Mesendoderm (in vitro differentiated cells): ENCODE data around the gene FBXL14.

Source experiments
- DNase-seq: peaks from one replicate; pipeline ENCODE4 v3.0.0; 2013
- H2AK5ac ChIP-seq: 2 replicates; pipeline ENCODE4 v1.6.1; 2013; ENCODE audit warnings: low read length, inconsistent platforms
- H2BK120ac ChIP-seq: 2 replicates; pipeline ENCODE4 v1.6.1; 2013; ENCODE audit warnings: low read depth, mild to moderate bottlenecking, low read length, moderate library complexity, mixed read lengths
- H2BK15ac ChIP-seq: replicated peaks from 2 replicates; pipeline ENCODE4 v1.6.1; 2013; ENCODE audit warnings: low read depth, mild to moderate bottlenecking, moderate library complexity
- H2BK5ac ChIP-seq: 2 replicates; pipeline ENCODE4 v1.6.1; 2013; ENCODE audit warnings: low read length, inconsistent platforms
- H3K18ac ChIP-seq: 2 replicates; pipeline ENCODE4 v1.6.1; 2013; ENCODE audit warnings: mild to moderate bottlenecking, low read length, mixed read lengths
- H3K23ac ChIP-seq: one replicate; pipeline ENCODE4 v1.6.1; 2013; ENCODE audit warnings: low read length
- H3K27ac ChIP-seq: 2 replicates; pipeline ENCODE4 v1.5.1; 2013; ENCODE audit warnings: low read depth, mild to moderate bottlenecking, inconsistent platforms, low read length, moderate library complexity
- H3K27me3 ChIP-seq: 2 replicates; pipeline ENCODE4 v1.6.1; 2013; ENCODE audit warnings: low read length, control low read depth, mild to moderate bottlenecking, inconsistent platforms; ENCODE audit not compliant: insufficient read depth, poor library complexity
- H3K36me3 ChIP-seq: 2 replicates; pipeline ENCODE4 v1.6.1; 2013; ENCODE audit warnings: low read length, inconsistent platforms; ENCODE audit not compliant: control insufficient read depth, insufficient read depth
- H3K4ac ChIP-seq: one replicate; pipeline ENCODE4 v1.6.1; 2013; ENCODE audit warnings: low read depth, mild to moderate bottlenecking, low read length, moderate library complexity
- H3K4me1 ChIP-seq: 2 replicates; pipeline ENCODE4 v1.6.1; 2013; ENCODE audit warnings: low read depth, low read length, inconsistent platforms; ENCODE audit not compliant: control insufficient read depth
- H3K4me2 ChIP-seq: 2 replicates; pipeline ENCODE4 v1.6.1; 2013; ENCODE audit warnings: low read length
- H3K4me3 ChIP-seq: 2 replicates; pipeline ENCODE4 v1.5.1; 2013; ENCODE audit warnings: mild to moderate bottlenecking, low read length
- H3K56ac ChIP-seq: one replicate; pipeline ENCODE4 v1.6.1; 2013; ENCODE audit warnings: low read length
- H3K79me1 ChIP-seq: 2 replicates; pipeline ENCODE4 v1.6.1; 2013; ENCODE audit warnings: low read length, inconsistent platforms
- H3K79me2 ChIP-seq: 2 replicates; pipeline ENCODE4 v1.6.1; 2013; ENCODE audit warnings: mild to moderate bottlenecking, low read length; ENCODE audit not compliant: control insufficient read depth, insufficient read depth
- H3K9ac ChIP-seq: 2 replicates; pipeline ENCODE4 v1.6.1; 2013; ENCODE audit warnings: low read length, inconsistent platforms
- H4K5ac ChIP-seq: one replicate; pipeline ENCODE4 v1.6.1; 2013; ENCODE audit warnings: low read length
- H4K8ac ChIP-seq: one replicate; pipeline ENCODE4 v1.6.1; 2013; ENCODE audit warnings: low read depth, mild to moderate bottlenecking, control low read depth, low read length, moderate library complexity
- WGBS: extraction: QIAGEN DNeasy Blood & Tissue Kit; methylation state at CpG from one replicate; pipeline ENCODE4 v1.1.7; 2013; ENCODE audit warnings: low lambda C conversion rate, missing lambda C conversion rate; ENCODE audit not compliant: insufficient coverage; ENCODE audit errors: extremely low coverage; 5-methylcytosine and 5-hydroxymethylcytosine counted together

The FBXL14 gene

DNA sequence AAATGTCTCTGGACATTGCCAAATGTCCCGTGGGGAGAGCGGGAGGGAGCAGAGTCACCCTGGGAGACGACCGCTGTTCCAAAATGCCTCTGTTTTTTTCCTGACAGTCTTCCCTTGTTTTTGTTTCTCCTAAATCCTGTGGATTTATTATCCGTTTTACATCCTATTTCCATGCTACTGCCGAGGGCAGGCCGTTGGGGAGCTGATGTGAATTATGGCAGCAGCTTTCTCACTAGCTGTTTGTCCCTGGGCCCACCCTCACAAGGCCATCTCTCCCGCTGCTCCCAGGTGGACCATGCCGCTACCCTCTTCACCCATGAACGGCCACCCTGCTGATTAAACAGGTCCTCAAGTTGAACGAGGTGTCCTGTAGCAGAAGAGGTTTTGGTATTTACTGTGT is 55.2 kb downstream of the FBXL14 start:
- no peaks in the 10 kb centered on the region for H3K4me1 ChIP-seq
- no peaks in the 10 kb centered on the region for H3K79me2 ChIP-seq
- H3K79me1 ChIP-seq: no peaks in the 10 kb centered on the region
- H3K27me3 ChIP-seq: no peaks in the 10 kb centered on the region
- no peak overlapping the region for H4K8ac ChIP-seq
- H3K56ac ChIP-seq: no peak overlapping the region
- H3K4ac ChIP-seq: no peak overlapping the region
- H3K4me2 ChIP-seq: no peak overlapping the region
- no peak overlapping the region for H2BK5ac ChIP-seq
- no CpG with 5 or more reads among the region's 11 CpGs for WGBS
- H3K9ac ChIP-seq: no peak overlapping the region
- H3K4me3 ChIP-seq: no peak overlapping the region
- no peak for DNase-seq
- H3K36me3 ChIP-seq: no peaks in the 10 kb centered on the region
- H4K5ac ChIP-seq: no peak overlapping the region
- H2BK120ac ChIP-seq: no peak overlapping the region
- H2BK15ac ChIP-seq: no peak overlapping the region
- no peak overlapping the region for H3K23ac ChIP-seq
- no peak overlapping the region for H3K27ac ChIP-seq
- no peak overlapping the region for H3K18ac ChIP-seq
- H2AK5ac ChIP-seq: no peak overlapping the region

DNA sequence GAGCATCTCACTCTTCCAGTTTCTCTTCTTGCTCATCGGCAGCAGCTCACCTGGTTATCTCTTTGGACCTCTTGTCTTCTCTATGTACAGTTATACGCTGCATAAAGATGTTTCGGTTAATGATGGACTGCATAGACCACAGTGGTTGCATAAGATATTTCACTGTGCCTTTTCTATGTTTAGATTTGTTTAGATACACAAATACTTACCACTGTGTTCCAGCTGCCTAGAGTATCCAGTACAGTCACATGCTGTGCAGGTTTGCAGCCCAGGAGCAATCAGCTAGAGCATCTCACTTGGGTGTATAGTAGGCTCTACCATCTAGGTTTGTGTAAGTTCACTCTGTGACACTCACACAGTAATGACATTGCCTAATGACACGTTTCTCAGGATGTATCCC is 57.6 kb downstream of the FBXL14 start:
- Histone ChIP-seq H3K9ac (no peak overlapping the region), H3K36me3 (no peaks in the 10 kb centered on the region), H3K4me3 (no peak overlapping the region), H3K79me2 (no peaks in the 10 kb centered on the region), H3K56ac (no peak overlapping the region), H3K79me1 (no peaks in the 10 kb centered on the region), H3K23ac (no peak overlapping the region), H2BK15ac (no peak overlapping the region), H3K4me2 (no peak overlapping the region), H3K18ac (no peak overlapping the region), H4K8ac (no peak overlapping the region), H3K4me1 (no peaks in the 10 kb centered on the region), H2BK5ac (no peak overlapping the region), H3K27me3 (peaks cover 17% of the 10 kb centered on the region), H2AK5ac (no peak overlapping the region), H3K27ac (no peak overlapping the region), H4K5ac (no peak overlapping the region), H3K4ac (no peak overlapping the region), H2BK120ac (no peak overlapping the region)
- no CpG with 5 or more reads among the region's 4 CpGs for WGBS
- DNase-seq: no peak

DNA sequence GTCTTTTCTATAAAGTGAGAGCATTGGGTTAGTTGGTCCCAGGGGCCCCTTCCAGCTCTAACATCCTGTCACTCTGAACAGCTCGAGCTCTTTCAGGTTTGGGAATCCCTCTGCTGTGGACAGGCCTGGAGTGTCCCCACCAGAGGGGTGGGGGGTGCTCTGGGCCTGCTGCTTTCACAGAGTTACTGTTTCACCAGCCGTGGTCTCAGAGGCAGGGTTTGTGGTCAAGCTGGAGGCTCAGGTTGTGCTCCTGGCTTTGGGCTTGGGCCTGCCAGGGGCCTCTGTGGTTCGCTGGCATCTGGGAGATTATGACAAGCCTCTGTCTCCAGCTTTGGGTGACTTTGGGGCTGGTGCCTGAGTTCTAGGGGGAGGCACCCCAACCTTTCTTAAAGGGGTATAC is 59.6 kb downstream of the FBXL14 start:
- H3K9ac ChIP-seq: no peak overlapping the region
- no CpG with 5 or more reads among the region's 3 CpGs for WGBS
- no peak overlapping the region for H3K4ac ChIP-seq
- H3K23ac ChIP-seq: no peak overlapping the region
- no peak overlapping the region for H4K5ac ChIP-seq
- no peaks in the 10 kb centered on the region for H3K4me1 ChIP-seq
- no peaks in the 10 kb centered on the region for H3K79me1 ChIP-seq
- no peak overlapping the region for H4K8ac ChIP-seq
- H2AK5ac ChIP-seq: no peak overlapping the region
- no peak overlapping the region for H2BK15ac ChIP-seq
- H2BK120ac ChIP-seq: no peak overlapping the region
- H3K4me2 ChIP-seq: no peak overlapping the region
- no peak overlapping the region for H3K18ac ChIP-seq
- H3K56ac ChIP-seq: no peak overlapping the region
- H3K4me3 ChIP-seq: no peak overlapping the region
- no peak overlapping the region for H3K27ac ChIP-seq
- H3K36me3 ChIP-seq: no peaks in the 10 kb centered on the region
- H3K27me3 ChIP-seq: peaks cover 27% of the 10 kb centered on the region
- DNase-seq: no peak
- no peak overlapping the region for H2BK5ac ChIP-seq
- H3K79me2 ChIP-seq: no peaks in the 10 kb centered on the region

DNA sequence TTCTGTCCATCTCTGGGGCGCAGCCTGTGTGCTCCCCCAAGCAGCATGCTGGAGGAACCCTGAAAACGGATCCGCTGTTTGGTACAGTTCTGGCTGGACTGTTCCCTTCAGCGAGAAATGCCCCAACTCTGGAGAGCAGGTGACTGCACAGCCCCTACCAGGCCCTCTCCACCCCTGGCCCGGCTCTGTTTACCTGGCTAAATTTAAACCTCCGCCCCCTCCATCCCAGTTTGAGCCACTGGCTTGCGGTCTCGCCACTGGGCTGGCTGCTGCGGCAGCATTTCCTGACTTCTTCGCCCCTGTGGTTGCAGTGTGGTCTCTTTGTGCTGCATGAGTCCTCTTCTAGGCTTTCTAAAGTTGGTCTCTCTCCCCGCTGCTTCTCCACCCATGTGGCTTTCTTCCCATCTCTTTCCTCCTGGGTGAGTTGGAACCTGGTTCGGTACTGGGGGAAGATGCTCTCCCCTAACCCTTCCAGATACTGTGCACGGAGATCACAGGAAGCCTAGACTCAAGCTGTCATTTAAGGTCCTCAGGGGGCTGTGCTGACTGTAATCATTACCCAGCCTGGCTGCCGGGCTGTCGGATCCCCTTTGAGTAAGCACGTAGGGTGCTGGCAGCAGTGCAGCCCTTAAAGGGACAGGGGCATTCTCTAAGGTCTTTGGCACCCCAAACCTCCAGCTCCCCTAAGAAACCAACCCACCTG is 60.6 kb downstream of the FBXL14 start:
- Histone ChIP-seq H3K9ac (no peak overlapping the region), H2BK120ac (no peak overlapping the region), H2BK15ac (no peak overlapping the region), H3K4me3 (no peak overlapping the region), H3K79me2 (no peaks in the 10 kb centered on the region), H4K5ac (no peak overlapping the region), H4K8ac (no peak overlapping the region), H3K27ac (no peak overlapping the region), H3K36me3 (no peaks in the 10 kb centered on the region), H3K4me1 (no peaks in the 10 kb centered on the region), H3K79me1 (no peaks in the 10 kb centered on the region), H3K27me3 (peaks cover 32% of the 10 kb centered on the region), H3K56ac (no peak overlapping the region), H2BK5ac (no peak overlapping the region), H3K23ac (no peak overlapping the region), H3K4me2 (no peak overlapping the region), H3K18ac (no peak overlapping the region), H2AK5ac (no peak overlapping the region), H3K4ac (no peak overlapping the region)
- no CpG with 5 or more reads among the region's 16 CpGs for WGBS
- no peak for DNase-seq

DNA sequence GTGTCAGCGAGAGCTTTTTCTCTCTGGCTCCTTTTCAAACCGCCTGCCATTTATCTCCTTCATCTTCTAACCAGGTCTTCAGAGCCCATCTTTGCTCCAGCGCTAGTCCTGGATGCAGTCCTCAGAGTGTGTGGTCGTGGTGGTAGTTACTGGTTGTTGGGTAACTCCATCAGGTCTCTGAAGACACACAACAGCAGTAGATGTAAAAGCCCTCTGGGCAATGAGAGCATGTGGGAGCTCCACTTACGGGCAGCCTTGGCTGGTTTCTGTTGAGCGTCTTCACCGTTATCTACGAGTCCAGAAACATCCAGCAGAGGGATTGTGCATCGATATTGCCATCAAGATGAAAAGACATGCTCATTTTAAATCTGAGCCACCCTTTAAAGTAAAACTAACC is 61.2 kb downstream of the FBXL14 start:
- DNase-seq: no peak
- H3K23ac ChIP-seq: no peak overlapping the region
- H4K5ac ChIP-seq: no peak overlapping the region
- H2BK120ac ChIP-seq: no peak overlapping the region
- peaks cover 32% of the 10 kb centered on the region for H3K27me3 ChIP-seq
- H3K36me3 ChIP-seq: no peaks in the 10 kb centered on the region
- no peak overlapping the region for H3K18ac ChIP-seq
- H3K79me1 ChIP-seq: no peaks in the 10 kb centered on the region
- no peaks in the 10 kb centered on the region for H3K79me2 ChIP-seq
- H2BK5ac ChIP-seq: no peak overlapping the region
- H3K4me2 ChIP-seq: no peak overlapping the region
- H3K4ac ChIP-seq: no peak overlapping the region
- no peak overlapping the region for H3K4me3 ChIP-seq
- H3K9ac ChIP-seq: no peak overlapping the region
- no peak overlapping the region for H2BK15ac ChIP-seq
- H2AK5ac ChIP-seq: no peak overlapping the region
- no CpG with 5 or more reads among the region's 9 CpGs for WGBS
- no peak overlapping the region for H4K8ac ChIP-seq
- H3K27ac ChIP-seq: no peak overlapping the region
- no peak overlapping the region for H3K56ac ChIP-seq
- H3K4me1 ChIP-seq: no peaks in the 10 kb centered on the region
